Lower lobe of right lung (tissue), 2 donors: Measurements from ENCODE around the gene ZPBP2. TPM values are rescaled to one million over a fixed set of nuclear protein-coding genes. Genes with fewer than 3 reads are reported as not detected.
A peak's percentile ranks its signal among the peaks of the same experiment; 100 is the strongest.

Source experiments
- ATAC-seq, 2 donors: fragments of 200-7000 bp; cut with Tn5 transposase; one replicate each; pipeline ENCODE4 v1.9.1; 2020 to 2022; ENCODE audit warnings: mild to moderate bottlenecking in 2 of 2, moderate library complexity in 2 of 2
- DNase-seq: peaks from one replicate; pipeline ENCODE4 v3.0.0-alpha.2; 2020
- H3K27ac ChIP-seq: fragments of 200-600 bp; one replicate; pipeline ENCODE4 v1.8.0; 2022
- H3K27me3 ChIP-seq: fragments of 200-600 bp; one replicate; pipeline ENCODE4 v1.8.0; 2022; ENCODE audit warnings: low read depth
- H3K36me3 ChIP-seq: fragments of 200-600 bp; one replicate; pipeline ENCODE4 v1.8.0; 2022; ENCODE audit warnings: mild to moderate bottlenecking
- H3K4me1 ChIP-seq: fragments of 200-600 bp; one replicate; pipeline ENCODE4 v1.8.0; 2022
- H3K4me3 ChIP-seq: fragments of 200-600 bp; one replicate; pipeline ENCODE4 v1.8.0; 2022; ENCODE audit warnings: mild to moderate bottlenecking
- H3K9me3 ChIP-seq: fragments of 200-600 bp; one replicate; pipeline ENCODE4 v1.8.0; 2022
- intact Hi-C: fragments of 100-400 bp; cut with DNase I; formaldehyde crosslinking; loops from one replicate; pipeline ENCODE4 v1.11.0; 2022
- total RNA-seq: library from RNA; stranded (reverse); fragmentation: NEBNext Ultra II Directional; extraction: Animal tissue kit (Norgen Biotek cat#: 25700); gene quantifications from one replicate; pipeline ENCODE4 v1.2.1, GENCODE V29; 2021
- TF ChIP-seq, protein P1 (sequence below): fragments of 200-600 bp; IDR thresholded peaks from one replicate; pipeline ENCODE4 v1.8.0; 2022; ENCODE audit warnings: antibody characterized with exemption, mild to moderate bottlenecking
- donor health status: DM: no; HTN: yes; CAD: no; lungs with severe emphysema.

Gene ZPBP2
- total RNA-seq, 1 donor from 2014 or later = not detected

GRCh38 chr17:39835038-39835786, 32.8 kb upstream of the ZPBP2 start:
- no peak overlapping the region for H3K4me3 ChIP-seq
- no peak for ATAC-seq
- H3K27me3 ChIP-seq = no peaks in the 10 kb centered on the region
- H3K4me1 ChIP-seq = no peaks in the 10 kb centered on the region
- intact Hi-C loops = no loop called here
- H3K27ac ChIP-seq = no peak overlapping the region
- DNase-seq = no peak
- H3K9me3 ChIP-seq = peaks cover 10% of the 10 kb centered on the region
- no peaks in the 10 kb centered on the region for H3K36me3 ChIP-seq
- TF ChIP-seq, protein P1, sequence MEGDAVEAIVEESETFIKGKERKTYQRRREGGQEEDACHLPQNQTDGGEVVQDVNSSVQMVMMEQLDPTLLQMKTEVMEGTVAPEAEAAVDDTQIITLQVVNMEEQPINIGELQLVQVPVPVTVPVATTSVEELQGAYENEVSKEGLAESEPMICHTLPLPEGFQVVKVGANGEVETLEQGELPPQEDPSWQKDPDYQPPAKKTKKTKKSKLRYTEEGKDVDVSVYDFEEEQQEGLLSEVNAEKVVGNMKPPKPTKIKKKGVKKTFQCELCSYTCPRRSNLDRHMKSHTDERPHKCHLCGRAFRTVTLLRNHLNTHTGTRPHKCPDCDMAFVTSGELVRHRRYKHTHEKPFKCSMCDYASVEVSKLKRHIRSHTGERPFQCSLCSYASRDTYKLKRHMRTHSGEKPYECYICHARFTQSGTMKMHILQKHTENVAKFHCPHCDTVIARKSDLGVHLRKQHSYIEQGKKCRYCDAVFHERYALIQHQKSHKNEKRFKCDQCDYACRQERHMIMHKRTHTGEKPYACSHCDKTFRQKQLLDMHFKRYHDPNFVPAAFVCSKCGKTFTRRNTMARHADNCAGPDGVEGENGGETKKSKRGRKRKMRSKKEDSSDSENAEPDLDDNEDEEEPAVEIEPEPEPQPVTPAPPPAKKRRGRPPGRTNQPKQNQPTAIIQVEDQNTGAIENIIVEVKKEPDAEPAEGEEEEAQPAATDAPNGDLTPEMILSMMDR = no peak

DNA sequence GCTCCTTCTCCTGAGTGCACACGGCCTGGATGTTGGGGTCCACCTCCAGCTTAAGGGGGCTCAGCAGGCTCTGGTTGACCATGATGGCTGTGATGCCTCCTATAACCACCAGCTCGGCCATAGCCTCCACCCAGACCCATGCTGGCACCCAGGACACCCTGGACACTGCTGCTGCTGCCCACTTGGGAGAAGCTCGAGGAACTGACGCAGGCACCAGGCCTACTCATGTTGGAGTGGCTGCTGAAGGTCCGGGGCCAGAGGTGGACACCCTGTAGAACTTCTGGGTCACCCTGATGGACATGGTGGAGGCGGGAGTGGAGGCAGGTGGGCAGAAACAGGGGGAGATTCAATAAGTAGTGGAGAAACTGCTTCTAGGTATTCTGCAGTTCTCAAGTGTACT, 31.9 kb upstream of the ZPBP2 start:
- H3K36me3 ChIP-seq = no peaks in the 10 kb centered on the region
- H3K27me3 ChIP-seq = no peaks in the 10 kb centered on the region
- H3K9me3 ChIP-seq = peaks cover 10% of the 10 kb centered on the region
- no peaks in the 10 kb centered on the region for H3K4me1 ChIP-seq
- no peak for ATAC-seq
- DNase-seq = no peak
- no peak overlapping the region for H3K4me3 ChIP-seq
- TF ChIP-seq, protein P1 = no peak
- H3K27ac ChIP-seq = no peak overlapping the region
- intact Hi-C loops = no loop called here

DNA sequence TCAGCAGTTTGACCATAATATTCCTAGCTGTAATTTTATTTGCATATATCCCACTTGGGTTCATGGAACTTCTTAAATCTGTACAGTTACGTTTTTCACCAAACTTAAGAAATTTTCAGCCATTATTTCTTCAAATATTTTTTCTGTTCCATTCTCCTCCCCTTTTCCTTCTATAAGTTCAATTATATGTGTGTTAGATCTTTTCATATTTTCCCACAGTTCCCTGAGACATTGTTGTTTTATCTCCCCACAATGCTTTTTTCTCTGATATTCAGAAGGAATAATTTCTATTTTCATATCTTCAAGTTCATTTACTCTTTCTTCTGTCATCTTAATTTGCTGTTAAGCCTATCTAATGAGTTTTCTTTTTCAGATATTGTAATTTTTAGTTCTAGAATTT, 29.9 kb upstream of the ZPBP2 start:
- H3K27ac ChIP-seq = no peak overlapping the region
- DNase-seq = no peak
- no peaks in the 10 kb centered on the region for H3K27me3 ChIP-seq
- no peaks in the 10 kb centered on the region for H3K36me3 ChIP-seq
- no peak overlapping the region for H3K4me3 ChIP-seq
- intact Hi-C loops = no loop called here
- H3K4me1 ChIP-seq = no peaks in the 10 kb centered on the region
- TF ChIP-seq, protein P1 = no peak
- no peak for ATAC-seq
- H3K9me3 ChIP-seq = peaks cover 10% of the 10 kb centered on the region

GRCh38 chr17:39838784-39839183, 29.2 kb upstream of the ZPBP2 start:
- ATAC-seq (no peak), DNase-seq (no peak)
- TF ChIP-seq, protein P1 = no peak
- H3K27ac ChIP-seq = no peak overlapping the region
- peaks cover 10% of the 10 kb centered on the region for H3K9me3 ChIP-seq
- H3K4me3 ChIP-seq = no peak overlapping the region
- H3K36me3 ChIP-seq = no peaks in the 10 kb centered on the region
- intact Hi-C loops = no loop called here
- no peaks in the 10 kb centered on the region for H3K27me3 ChIP-seq
- H3K4me1 ChIP-seq = no peaks in the 10 kb centered on the region

DNA sequence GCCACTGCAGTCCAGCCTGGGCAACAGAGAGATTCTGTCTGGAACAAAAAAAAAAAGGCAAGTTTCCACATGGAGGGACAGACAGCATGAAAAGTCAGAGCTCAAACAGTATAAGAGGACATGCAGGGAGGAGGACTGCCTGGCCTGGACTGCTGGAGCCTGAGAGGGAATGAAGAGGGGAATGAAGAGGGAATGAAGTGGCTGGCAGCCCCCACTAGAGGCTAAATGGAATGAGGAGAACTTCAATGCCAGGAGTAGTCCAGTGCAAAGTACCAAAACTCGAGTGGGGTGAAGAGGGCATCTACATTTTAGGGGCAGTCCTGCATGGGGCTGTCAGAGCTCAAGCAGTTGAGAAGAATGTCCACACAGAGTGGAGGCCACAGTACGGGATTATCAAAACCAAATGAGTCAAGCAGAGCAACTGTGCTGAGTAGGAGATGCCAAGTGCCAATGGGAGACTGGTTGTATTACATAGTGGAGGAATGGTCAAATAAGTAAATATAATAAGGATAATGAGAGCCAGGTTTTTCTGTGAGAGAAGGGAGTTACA, 26.8 kb upstream of the ZPBP2 start:
- peak; percentile 90 to 93 for ATAC-seq
- H3K4me3 ChIP-seq = no peak overlapping the region
- DNase-seq = no peak
- no peaks in the 10 kb centered on the region for H3K36me3 ChIP-seq
- no peak overlapping the region for H3K27ac ChIP-seq
- TF ChIP-seq, protein P1 = no peak
- H3K27me3 ChIP-seq = no peaks in the 10 kb centered on the region
- no peaks in the 10 kb centered on the region for H3K4me1 ChIP-seq
- H3K9me3 ChIP-seq = peaks cover 10% of the 10 kb centered on the region
- intact Hi-C loops = no loop called here
